HL-60/S4 (cell line): Measurements from ENCODE around the gene GNPNAT1.
"Not testable (repeated sequence)": the region's sequence is repeated elsewhere in the genome, so short reads cannot be mapped to it uniquely, and the experiment has no call there.

ENCODE experiments used
- in situ Hi-C: fragments of 300-500 bp; cut with MboI; formaldehyde crosslinking; loops from 2 replicates; pipeline ENCODE4 v1.14.3; 2022; ENCODE audit warnings: low sequenced_read_pairs

The GNPNAT1 gene

GRCh38 chr14:52790011-52790755 lies 1.2 kb downstream of the GNPNAT1 start:
- in situ Hi-C loops, result no loop called here

- in situ Hi-C loops, result no loop called here
Observed at GRCh38 chr14:52789118-52789517, 2.3 kb downstream of the GNPNAT1 start.

- in situ Hi-C loops, result no loop called here
Observed at GRCh38 chr14:52786887-52787286, 4.5 kb downstream of the GNPNAT1 start.

GRCh38 chr14:52783206-52783605 lies 8.2 kb downstream of the GNPNAT1 start:
- in situ Hi-C loops, result no loop called here

- in situ Hi-C loops, result no loop called here
Observed at GRCh38 chr14:52781629-52782028, 9.8 kb downstream of the GNPNAT1 start.

- in situ Hi-C loops, result no loop called here
Observed at GRCh38 chr14:52780893-52781292, 10.5 kb downstream of the GNPNAT1 start.

GRCh38 chr14:52778702-52779101 lies 12.7 kb downstream of the GNPNAT1 start:
- in situ Hi-C loops, result no loop called here

GRCh38 chr14:52776816-52777215 lies 14.6 kb downstream of the GNPNAT1 start:
- in situ Hi-C loops, result no loop called here

- in situ Hi-C loops, result no loop called here
Observed at GRCh38 chr14:52769887-52770286, 21.5 kb downstream of the GNPNAT1 start.

- in situ Hi-C loops, result no loop called here
Observed at GRCh38 chr14:52767058-52767833, 24.2 kb downstream of the GNPNAT1 start.

- in situ Hi-C loops, result not testable (repeated sequence)
Observed at GRCh38 chr14:52762923-52763322, 28.5 kb downstream of the GNPNAT1 start.

GRCh38 chr14:52759145-52759544 lies 32.3 kb downstream of the GNPNAT1 start:
- in situ Hi-C loops, result no loop called here

GRCh38 chr14:52755607-52756316 lies 35.6 kb downstream of the GNPNAT1 start:
- in situ Hi-C loops, result no loop called here

GRCh38 chr14:52748647-52749292 lies 42.6 kb downstream of the GNPNAT1 start:
- in situ Hi-C loops, result no loop called here

GRCh38 chr14:52741865-52742264 lies 49.5 kb downstream of the GNPNAT1 start:
- in situ Hi-C loops, result no loop called here

- in situ Hi-C loops, result no loop called here
Observed at GRCh38 chr14:52740751-52741150, 50.7 kb downstream of the GNPNAT1 start.

GRCh38 chr14:52738409-52738808 lies 53.0 kb downstream of the GNPNAT1 start:
- in situ Hi-C loops, result no loop called here

GRCh38 chr14:52735921-52736489 lies 55.4 kb downstream of the GNPNAT1 start:
- in situ Hi-C loops, result no loop called here

- in situ Hi-C loops, result no loop called here
Observed at GRCh38 chr14:52733824-52734223, 57.6 kb downstream of the GNPNAT1 start.

- in situ Hi-C loops, result no loop called here
Observed at GRCh38 chr14:52730709-52731111, 60.7 kb downstream of the GNPNAT1 start.
